ENCODE data around the gene KSR1. TPM values are rescaled to one million over a fixed set of nuclear protein-coding genes. Genes with fewer than 3 reads are reported as not detected.

The KSR1 gene
- total RNA-seq, 1 donor from 2014 or later: 9.5 TPM

DNA sequence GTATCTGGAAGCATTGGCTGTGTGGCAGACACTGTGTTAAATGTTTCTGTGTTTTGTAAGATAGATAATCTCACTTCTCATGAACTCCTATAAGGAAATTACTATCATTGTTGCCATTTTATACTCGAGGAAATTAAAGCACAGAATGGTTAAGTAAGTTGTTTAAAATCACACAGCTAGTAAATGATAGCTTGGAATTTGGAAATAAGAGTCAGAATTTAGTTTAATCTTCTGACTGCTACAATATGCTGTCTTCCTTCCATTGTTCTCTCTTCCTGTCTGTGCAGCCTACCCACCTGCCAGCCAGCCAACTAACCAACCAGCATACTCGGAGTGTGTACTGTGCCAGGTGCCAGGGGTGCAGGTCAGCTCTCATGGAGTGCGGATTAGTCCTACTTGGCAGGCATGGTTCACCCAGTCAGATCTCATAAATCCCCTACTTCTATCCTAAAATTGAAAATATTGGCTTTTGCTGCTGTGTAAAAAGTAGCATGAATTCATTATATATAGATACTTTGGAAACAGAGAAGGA is 94.8 kb downstream of the KSR1 start:
- ATAC-seq (no peak), DNase-seq (ENCODE audit: missing footprints) (no peak)
- intact Hi-C loops (cut with DNase I): no loop called here

DNA sequence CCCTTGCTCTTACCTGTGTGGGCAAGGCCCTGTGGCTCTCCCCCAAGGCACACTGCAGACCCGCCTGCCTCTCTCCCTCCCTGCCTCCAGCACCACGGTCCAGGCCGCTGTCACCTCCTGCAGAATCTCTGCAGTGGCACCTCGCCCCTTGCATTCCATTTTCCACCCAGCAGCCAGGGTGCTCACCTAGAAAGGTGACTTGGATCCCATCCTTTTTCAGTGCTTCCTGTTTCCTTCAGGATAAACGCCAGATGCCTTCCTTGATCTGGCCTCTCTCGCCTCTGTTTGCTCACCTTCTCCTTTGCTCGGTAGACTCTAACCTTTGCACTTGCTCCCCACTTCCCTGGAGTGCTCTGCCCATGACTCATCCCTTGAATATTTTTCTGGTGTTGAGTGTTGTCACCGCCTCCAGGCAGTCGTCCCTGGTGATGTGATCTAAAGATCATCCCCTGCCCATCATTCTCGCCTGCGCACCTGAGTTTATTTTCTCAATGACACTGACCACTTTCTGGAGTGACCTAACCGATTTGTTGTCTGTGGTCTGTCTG is 95.5 kb downstream of the KSR1 start:
- intact Hi-C loops (cut with DNase I): no loop called here
- no peak for DNase-seq (ENCODE audit: missing footprints)
- no peak for ATAC-seq

DNA sequence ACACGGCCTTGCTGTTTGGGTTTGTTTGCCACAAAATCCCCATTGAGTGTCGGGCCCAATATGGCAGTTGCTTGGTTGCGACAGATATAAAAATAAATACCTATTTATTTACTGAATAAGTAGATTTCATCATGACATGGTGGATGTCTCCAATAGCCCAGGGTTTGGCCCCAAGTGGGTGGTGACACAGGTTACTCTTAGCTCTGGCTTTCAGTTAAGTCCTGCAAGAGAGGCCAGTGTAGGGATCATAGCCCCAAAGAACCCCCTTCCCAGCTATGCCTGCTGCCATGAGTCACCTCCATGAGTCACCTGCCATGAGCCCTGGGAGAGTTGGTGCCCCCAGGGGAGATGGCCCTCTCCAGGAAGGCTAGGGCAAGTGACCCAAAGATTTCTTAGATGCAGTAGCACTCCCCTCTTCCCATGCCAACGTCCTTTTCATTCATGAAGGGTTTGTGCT is 96.1 kb downstream of the KSR1 start:
- ATAC-seq (no peak), DNase-seq (ENCODE audit: missing footprints) (no peak)
- intact Hi-C loops (cut with DNase I): no loop called here

GRCh38 chr17:27553019-27553511 is 96.8 kb downstream of the KSR1 start:
- no peak for DNase-seq (ENCODE audit: missing footprints)
- no peak for ATAC-seq
- intact Hi-C loops (cut with DNase I): no loop called here

DNA sequence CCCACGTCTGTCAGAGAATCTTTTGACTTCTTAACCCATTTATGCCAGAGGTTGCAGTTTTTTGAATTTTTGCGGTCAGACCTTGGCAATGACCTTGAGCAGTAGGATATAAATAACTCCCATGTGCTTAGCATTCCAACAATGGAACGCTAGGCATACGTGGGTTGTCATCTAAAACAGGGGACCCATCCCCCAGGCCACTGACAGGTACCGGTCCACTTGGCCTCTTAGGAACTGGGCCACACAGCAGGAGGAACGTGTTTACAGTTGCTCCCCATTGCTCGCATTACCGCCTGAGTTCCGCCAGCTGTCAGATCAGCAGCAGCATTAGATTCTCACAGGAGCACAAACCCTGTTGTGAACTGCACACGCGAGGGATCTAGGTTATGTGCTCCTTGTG is 97.9 kb downstream of the KSR1 start:
- ATAC-seq (no peak), DNase-seq (ENCODE audit: missing footprints) (no peak)
- intact Hi-C loops (cut with DNase I): no loop called here

DNA sequence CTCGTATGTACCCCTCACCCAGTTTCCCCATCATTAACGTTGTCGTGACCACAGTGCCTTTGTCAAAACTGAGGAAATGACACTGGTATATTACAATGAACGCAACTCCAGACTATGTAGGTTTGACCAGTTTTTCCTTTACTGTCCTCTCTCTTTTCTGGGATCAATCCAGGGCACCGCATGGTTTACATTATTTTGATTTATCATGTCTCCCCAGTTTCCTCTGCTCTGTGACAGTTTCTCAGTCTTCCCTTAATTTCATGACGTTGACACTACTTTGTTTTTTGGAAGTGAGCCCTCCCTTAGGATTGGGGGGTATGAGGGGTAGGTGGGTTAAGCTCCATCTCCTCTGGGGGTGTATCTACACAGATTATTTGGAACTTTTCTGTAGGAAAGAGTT is 98.7 kb downstream of the KSR1 start:
- DNase-seq (ENCODE audit: missing footprints) (no peak), ATAC-seq (no peak)
- intact Hi-C loops (cut with DNase I): no loop called here

DNA sequence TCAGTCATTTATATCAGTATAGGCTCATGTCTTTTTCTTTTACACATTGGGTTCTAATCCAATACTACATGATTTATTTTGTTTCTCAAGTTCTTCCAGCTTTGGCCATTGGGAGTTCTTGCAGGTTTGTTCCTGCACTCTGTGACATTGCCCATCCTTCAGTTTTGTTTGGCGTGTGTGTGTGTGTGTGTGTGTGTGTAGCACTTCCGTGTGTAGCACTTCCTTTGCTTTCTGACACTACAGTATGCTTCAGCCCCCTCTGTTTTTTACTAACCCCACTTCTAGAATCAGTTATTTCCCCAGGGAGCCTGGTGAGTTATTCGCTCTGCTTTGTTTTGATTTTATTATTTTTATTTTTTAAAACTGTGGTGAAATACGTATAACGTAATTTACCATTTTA is 99.1 kb downstream of the KSR1 start:
- intact Hi-C loops (cut with DNase I): no loop called here
- ATAC-seq (no peak), DNase-seq (ENCODE audit: missing footprints) (no peak)

DNA sequence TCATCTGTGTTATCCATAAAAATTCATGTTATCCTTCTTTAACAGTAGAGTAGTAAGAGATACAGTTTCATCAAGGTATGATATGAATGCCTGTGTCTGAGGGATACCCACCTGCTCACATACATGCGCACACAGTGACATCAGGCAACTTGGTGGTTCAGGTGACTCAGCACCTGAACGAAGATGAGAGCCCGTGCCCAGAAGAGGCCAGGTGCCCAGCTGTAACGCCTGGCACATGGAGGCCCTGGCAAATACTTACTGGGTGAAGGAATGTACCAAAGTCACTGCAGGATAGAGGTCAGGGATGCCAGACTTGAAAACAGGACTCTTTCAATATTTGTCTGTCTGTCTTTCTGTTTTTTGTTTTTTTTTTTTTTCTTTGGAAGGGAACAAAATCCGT is 102.1 kb downstream of the KSR1 start:
- intact Hi-C loops (cut with DNase I): no loop called here
- ATAC-seq (no peak), DNase-seq (ENCODE audit: missing footprints) (no peak)

DNA sequence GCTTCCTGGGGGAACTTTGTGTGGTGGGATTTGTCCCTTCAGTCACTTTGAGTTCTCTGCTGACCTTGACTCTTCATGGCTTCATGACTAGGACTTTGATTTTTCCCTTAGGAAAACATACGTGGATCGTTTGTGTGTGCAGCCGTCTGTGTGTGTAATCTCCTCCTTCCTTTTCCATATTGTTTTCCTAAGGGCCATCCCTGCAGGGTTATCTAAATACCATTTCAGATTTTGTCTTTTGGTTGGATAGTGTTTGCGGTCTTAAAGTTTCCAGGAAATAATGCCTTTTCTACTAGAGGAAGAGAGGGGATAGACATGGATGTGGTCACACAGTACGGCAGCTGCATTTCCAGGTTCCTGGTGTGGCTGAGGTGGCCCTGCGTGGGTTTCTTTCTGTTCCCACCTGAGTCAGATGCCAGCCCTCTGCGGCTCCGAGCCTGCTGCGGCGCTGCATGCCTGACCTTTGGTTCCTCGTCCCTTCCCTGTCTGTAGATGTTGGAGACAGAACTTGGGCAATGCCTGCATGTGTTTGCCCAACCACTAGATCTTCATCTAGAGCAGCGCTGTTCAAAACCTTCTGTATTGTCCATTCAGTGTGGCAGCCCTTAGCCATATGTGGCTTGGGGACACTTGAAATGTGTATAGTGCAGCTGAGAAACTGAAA is 102.7 kb downstream of the KSR1 start:
- no peak for DNase-seq (ENCODE audit: missing footprints)
- intact Hi-C loops (cut with DNase I): no loop called here
- ATAC-seq: no peak

DNA sequence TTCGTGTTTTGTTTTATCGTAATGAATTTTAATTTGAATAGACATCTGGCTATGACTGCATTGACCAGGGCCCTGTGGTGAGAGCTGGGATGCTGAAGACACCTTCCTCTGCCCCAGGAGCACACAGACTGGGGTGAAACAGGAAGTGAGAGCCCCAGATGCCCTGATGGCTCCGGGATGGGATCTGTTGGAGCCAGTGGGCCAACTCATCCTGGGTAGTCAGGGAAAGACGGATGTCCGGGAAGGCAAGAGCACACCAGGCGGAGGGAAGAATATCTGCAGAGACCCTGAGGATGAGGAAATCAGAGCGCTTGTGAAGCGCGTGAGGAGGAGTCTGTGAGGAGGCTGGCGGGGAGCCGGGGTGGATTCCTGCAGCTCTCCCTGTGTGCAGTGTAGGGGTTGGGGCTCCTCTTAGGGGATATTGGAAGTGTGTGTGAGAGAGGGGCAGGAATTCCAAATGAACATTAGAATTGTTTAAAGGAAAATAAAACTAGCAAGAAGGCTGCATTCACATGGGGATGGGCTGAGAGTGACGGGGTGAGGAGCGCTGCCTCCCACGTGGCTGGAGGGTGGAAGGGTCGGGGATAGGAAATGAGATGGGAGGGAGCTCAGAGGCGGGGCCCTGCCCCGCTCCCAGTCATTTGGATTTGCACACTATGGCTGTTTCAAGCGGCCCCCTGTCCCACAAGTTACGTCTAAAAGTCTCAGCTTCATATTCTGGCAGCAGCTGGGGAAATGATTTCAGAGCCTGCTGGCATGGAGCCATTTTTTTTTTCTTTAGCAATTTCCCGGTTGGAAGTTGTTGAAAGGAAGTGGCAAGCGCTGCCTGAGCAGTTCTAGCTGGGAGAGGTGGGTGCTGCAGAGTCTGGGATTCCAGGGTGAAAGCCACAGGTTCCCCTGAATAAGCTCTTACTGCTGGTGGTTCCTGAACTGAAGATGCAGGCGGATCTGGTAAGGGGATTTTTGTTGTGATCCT is 103.5 kb downstream of the KSR1 start:
- ATAC-seq (peak; percentile 93), DNase-seq (ENCODE audit: missing footprints) (peak; percentile 87)
- intact Hi-C loops (cut with DNase I): loop anchor here (5.0 kb wide), 1 partner anchor 87 kb away; no protein-coding TSS in a partner anchor

DNA sequence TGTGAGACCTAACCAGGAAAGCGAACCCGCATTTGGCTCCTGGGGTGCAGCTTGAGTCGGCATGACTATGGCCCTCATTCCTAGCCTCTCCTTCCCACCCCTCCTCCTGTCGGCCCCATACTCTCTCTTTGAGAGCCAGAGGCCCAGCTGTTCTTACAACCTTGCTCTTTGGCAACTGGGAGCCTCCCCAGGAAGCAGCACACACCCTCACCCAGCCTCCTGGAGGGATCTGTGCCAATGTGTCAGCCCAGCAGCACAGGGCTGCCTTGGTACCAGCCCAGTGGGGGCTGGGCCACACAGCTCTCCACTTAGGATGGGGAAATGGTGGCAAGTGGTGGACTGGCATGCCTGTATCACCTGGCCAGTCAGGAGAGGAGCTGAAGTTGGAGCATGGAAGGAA is 104.4 kb downstream of the KSR1 start:
- ATAC-seq: peak; percentile 23
- intact Hi-C loops (cut with DNase I): loop anchor here (5.0 kb wide), 1 partner anchor 88 kb away; no protein-coding TSS in a partner anchor
- DNase-seq (ENCODE audit: missing footprints): no peak

DNA sequence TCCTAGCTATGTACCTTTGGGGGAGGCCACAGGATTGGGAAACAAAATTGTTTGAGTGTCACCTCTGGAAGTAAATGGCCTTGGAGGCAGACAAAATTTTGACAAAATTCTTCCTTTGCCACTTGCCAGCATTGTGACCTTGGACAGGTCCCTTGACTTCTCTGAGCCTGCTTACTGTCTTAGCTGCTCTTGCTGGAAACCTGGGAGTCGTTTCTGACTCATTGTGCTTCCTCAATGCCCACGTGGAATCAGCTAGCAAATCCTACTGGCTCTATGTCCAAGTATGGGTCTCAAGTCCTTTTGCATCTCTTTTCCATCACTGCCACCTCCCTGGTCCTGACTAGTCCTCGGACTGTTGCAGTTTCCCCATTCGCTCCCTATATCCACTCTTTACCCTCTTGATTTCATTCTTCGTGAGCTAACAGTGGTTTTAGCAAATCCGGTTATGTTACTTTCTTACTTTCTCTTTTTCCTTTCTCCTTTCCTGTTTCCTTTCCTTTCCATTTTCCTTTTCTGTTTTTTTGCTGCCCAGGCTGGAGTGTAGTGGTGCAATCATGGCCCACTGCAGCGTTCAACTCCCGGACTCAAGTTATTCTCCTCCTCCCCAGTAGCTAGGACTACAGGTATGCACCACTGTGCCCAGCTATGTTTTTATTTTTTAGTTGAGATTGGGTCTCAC is 106.7 kb downstream of the KSR1 start:
- intact Hi-C loops (cut with DNase I): loop anchor here (5.0 kb wide), 1 partner anchor 91 kb away; no protein-coding TSS in a partner anchor
- DNase-seq (ENCODE audit: missing footprints): no peak
- ATAC-seq: no peak

DNA sequence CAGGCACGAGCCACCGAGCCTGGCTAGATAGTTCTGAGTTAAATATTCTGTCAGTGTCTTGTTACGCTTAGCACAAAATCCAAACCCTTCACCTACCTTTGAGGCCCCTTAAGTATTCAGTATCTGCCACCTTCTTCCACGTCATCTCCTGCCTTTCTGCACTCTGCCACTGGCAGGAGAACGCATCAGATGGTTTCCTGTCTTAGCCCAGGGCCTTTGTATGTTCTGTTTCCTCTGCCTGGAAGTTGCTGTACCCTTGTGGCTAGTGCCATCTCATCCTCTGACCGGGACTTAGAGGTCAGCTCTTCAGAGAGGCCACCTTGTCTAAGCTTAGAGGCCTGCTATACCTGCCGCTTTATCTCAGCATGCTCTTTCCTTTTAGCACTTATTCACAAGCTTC is 107.3 kb downstream of the KSR1 start:
- no peak for ATAC-seq
- intact Hi-C loops (cut with DNase I): loop anchor here (5.0 kb wide), 1 partner anchor 91 kb away; no protein-coding TSS in a partner anchor
- DNase-seq (ENCODE audit: missing footprints): no peak

DNA sequence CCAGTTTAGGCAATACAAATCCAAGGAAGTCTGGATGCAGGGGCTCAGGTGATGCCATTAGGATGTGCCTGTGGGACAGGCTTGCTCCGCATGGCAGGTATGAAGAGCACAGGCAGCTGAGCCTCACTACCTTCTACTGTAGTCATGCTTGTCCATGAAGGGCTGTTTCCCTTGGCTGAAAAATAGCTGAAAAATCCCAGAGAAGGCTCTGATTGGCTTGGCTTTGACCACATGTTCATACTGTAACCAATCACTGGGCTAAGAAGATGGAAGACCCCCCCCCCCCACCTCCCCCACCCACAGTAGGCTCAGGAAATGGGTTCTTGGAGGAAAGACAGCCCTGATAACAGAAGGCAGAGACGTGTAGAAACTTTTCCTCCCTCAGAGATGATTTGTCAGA is 108.2 kb downstream of the KSR1 start:
- ATAC-seq (no peak), DNase-seq (ENCODE audit: missing footprints) (no peak)
- intact Hi-C loops (cut with DNase I): loop anchor here (5.0 kb wide), 1 partner anchor 92 kb away; no protein-coding TSS in a partner anchor

DNA sequence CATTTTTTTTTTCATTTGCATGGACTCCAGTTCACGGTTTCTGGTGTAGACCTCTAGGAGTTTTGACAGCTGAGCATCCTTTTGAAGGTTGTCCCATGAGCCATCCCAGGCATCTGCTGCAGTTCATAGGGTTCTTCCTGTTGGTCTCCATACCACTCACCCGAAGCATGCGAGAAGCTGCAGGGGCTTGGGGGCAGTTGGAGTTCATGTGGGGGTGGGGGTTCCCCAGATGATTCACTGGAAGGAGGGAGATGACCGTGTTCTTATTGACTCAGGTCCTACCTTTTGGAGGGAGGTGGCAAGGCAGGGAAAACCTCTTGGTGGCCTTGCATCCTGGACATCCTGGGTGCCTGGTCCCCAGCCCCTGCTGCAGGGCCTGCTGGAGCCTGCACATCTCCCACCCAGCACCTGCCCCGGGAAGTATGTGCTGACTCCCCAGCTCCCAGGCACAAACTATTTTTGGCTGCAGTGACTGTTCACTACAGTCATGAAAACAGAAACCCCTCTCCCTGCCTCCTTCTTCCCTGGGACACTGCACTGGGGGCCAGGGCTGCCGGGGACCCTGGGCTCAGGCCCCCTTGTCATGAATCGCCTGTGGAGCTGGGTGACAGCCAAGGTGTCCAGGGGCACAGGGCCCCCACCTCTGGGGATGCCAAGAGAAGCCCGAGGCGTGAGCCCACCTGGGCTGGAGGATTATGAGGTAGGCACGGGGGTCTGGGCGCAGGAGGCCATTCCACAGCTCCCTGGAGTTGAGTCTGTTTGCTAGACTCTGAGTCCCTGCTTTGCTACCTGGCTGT is 109.8 kb downstream of the KSR1 start:
- intact Hi-C loops (cut with DNase I): loop anchor here (5.0 kb wide), 1 partner anchor 74 kb away; no protein-coding TSS in a partner anchor
- DNase-seq (ENCODE audit: missing footprints) (no peak), ATAC-seq (no peak)

DNA sequence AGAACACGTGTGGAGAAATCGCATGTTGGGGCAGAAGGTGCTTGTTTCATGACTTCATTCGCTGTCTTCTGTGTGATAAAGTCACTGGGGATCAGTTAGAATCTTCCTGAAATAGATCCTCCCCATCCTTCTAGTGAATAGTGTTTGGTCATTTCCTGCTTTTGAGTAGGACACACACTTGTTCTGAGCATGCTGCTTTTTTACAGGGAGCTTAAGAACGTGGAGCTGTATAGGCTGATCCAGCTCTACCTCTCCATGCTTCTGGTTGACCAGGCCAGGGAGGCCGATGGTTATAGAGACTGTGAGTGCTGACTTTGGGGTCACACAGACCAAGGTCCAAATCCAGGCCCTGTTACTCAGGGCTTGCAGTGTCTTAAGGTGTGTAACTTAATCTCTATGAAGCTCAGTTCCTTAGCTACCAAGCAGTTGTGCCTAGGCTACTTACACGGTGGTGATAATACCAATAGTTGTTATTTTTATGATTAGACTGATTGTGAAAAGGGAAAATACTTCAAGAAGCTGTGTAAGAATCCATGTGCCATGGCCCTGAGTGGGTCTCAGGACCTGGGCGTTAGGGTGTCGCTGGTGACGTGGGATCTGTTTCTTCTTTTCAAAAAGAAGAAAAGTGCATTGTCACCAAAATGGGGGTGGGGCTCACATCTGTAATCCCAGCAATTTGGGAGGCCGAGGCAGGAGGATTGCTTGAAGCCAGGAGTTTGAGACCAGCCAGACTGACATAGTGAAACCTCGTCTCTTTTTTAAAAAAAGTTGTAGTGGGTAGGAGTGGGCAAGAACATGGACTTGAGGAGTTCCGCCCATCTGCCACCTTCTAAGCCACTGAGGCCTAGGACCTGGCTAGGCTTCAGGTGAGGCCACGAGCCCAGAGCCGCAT is 110.7 kb downstream of the KSR1 start:
- ATAC-seq: no peak
- intact Hi-C loops (cut with DNase I): loop anchor here (5.0 kb wide), 1 partner anchor 75 kb away; no protein-coding TSS in a partner anchor
- DNase-seq (ENCODE audit: missing footprints): no peak

DNA sequence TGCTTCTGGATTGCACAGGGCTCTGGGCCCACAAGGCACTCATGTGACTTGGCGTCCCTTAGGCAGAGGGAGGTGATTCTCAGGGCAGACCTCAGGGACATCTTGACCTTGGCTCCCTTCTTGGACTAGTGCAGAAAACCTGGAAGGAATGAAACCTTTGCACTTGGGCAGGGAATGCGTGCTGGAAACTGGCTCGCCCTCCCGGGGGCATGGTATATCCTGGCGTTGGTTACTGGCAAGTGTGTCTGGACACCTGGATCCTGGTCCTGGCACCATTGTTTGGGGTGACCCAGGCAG is 111.3 kb downstream of the KSR1 start:
- intact Hi-C loops (cut with DNase I): loop anchor here (5.0 kb wide), 1 partner anchor 75 kb away; no protein-coding TSS in a partner anchor
- ATAC-seq: no peak
- no peak for DNase-seq (ENCODE audit: missing footprints)
